Neural cell (in vitro differentiated cells): ENCODE results near the gene AZGP1. TPM values are rescaled to one million over a fixed set of nuclear protein-coding genes. Genes with fewer than 3 reads are reported as not detected.
"Not testable (repeated sequence)": the region's sequence is repeated elsewhere in the genome, so short reads cannot be mapped to it uniquely, and the experiment has no call there.

Source experiments
- H2AFZ ChIP-seq: fragments of 200-600, 300-800 bp; sonication (generic), shearing (Covaris generic); 2 replicates; pipeline ENCODE4 v1.6.0; 2014; ENCODE audit warnings: low read depth, mild to moderate bottlenecking, antibody characterized with exemption, low read length, moderate library complexity
- H3F3A ChIP-seq: fragments of 200-600 bp; shearing (Covaris generic); 2 replicates; pipeline ENCODE4 v1.6.1; 2016; ENCODE audit warnings: mild to moderate bottlenecking, moderate library complexity, mixed read lengths, antibody characterized with exemption, low read length; ENCODE audit not compliant: insufficient read depth, poor library complexity, severe bottlenecking
- H3K27ac ChIP-seq: fragments of 200-600, 300-800 bp; sonication (generic), shearing (Covaris generic); 2 replicates; pipeline ENCODE4 v1.5.1; 2014; ENCODE audit warnings: mild to moderate bottlenecking, low read length, moderate library complexity
- H3K27me3 ChIP-seq: fragments of 300-800, 200-600 bp; sonication (generic), shearing (Covaris generic); 2 replicates; pipeline ENCODE4 v1.6.0; 2014; ENCODE audit warnings: mild to moderate bottlenecking, low read depth, low read length, moderate library complexity; ENCODE audit not compliant: insufficient read depth
- H3K36me3 ChIP-seq: fragments of 300-800, 200-600 bp; sonication (generic), shearing (Covaris generic); 2 replicates; pipeline ENCODE4 v1.5.1; 2014; ENCODE audit warnings: mild to moderate bottlenecking, antibody characterized with exemption, low read length, moderate library complexity; ENCODE audit not compliant: insufficient read depth
- H3K4me2 ChIP-seq: fragments of 300-800, 200-600 bp; sonication (generic), shearing (Covaris generic); 2 replicates; pipeline ENCODE4 v1.6.0; 2014; ENCODE audit warnings: mild to moderate bottlenecking, low read length
- H3K4me3 ChIP-seq: fragments of 300-800, 200-600 bp; sonication (generic), shearing (Covaris generic); 2 replicates; pipeline ENCODE4 v1.5.1; 2014; ENCODE audit warnings: mild to moderate bottlenecking, low read length, moderate library complexity
- H3K79me2 ChIP-seq: fragments of 200-600 bp; shearing (Covaris generic); replicated peaks from 2 replicates; pipeline ENCODE4 v1.6.0; 2014; ENCODE audit warnings: mild to moderate bottlenecking, low read length, moderate library complexity; ENCODE audit not compliant: insufficient read depth
- H3K9ac ChIP-seq: fragments of 300-800, 200-600 bp; sonication (generic), shearing (Covaris generic); 2 replicates; pipeline ENCODE4 v1.6.1; 2016; ENCODE audit warnings: mild to moderate bottlenecking, low read length, mixed read lengths
- H3K9me2 ChIP-seq: fragments of 200-600 bp; shearing (Covaris generic); 2 replicates; pipeline ENCODE4 v1.6.1; 2016; ENCODE audit warnings: mild to moderate bottlenecking, low read length, mixed read lengths; ENCODE audit not compliant: insufficient read depth
- H3K9me3 ChIP-seq: fragments of 200-600, 300-800 bp; sonication (generic), shearing (Covaris generic); 2 replicates; pipeline ENCODE4 v1.6.1; 2016; ENCODE audit warnings: mild to moderate bottlenecking, mixed run types, low read length, moderate library complexity, mixed read lengths
- H4K20me1 ChIP-seq: fragments of 200-600 bp; shearing (Covaris generic); 2 replicates; pipeline ENCODE4 v1.6.1; 2016; ENCODE audit warnings: mild to moderate bottlenecking, mixed run types; ENCODE audit not compliant: insufficient read depth
- CTCF ChIP-seq: fragments of 450-650 bp; IDR thresholded peaks from 2 replicates; pipeline ENCODE4 v1.5.1; 2014; ENCODE audit warnings: antibody characterized with exemption, mild to moderate bottlenecking, moderate library complexity; ENCODE audit not compliant: poor library complexity, severe bottlenecking
- EP300 ChIP-seq: fragments of 450-650 bp; conservative IDR thresholded peaks from 2 replicates; pipeline ENCODE4 v1.6.1; 2014; ENCODE audit warnings: antibody characterized with exemption, mild to moderate bottlenecking, moderate library complexity; ENCODE audit not compliant: poor library complexity, severe bottlenecking
- EZH2 ChIP-seq: fragments of 200-600, 300-800 bp; shearing (Covaris generic), sonication (generic); IDR thresholded peaks from 2 replicates; pipeline ENCODE4 v1.6.1; 2014; ENCODE audit warnings: antibody characterized with exemption, low read length, borderline replicate concordance, mild to moderate bottlenecking; ENCODE audit not compliant: insufficient read depth, poor library complexity, severe bottlenecking
- MXI1 ChIP-seq: fragments of 450-650 bp; conservative IDR thresholded peaks from 2 replicates; pipeline ENCODE4 v1.6.1; 2014; ENCODE audit warnings: antibody characterized with exemption, mild to moderate bottlenecking; ENCODE audit not compliant: poor library complexity, severe bottlenecking
- POLR2AphosphoS5 ChIP-seq: IDR thresholded peaks from 2 replicates; pipeline ENCODE4 v1.6.1; 2012
- SMC3 ChIP-seq: fragments of 450-650 bp; conservative IDR thresholded peaks from 2 replicates; pipeline ENCODE4 v1.6.1; 2014; ENCODE audit warnings: antibody characterized with exemption, mild to moderate bottlenecking, moderate library complexity; ENCODE audit not compliant: poor library complexity
- TAF1 ChIP-seq: IDR thresholded peaks from 2 replicates; pipeline ENCODE4 v1.6.1; 2012; ENCODE audit warnings: low read depth
- polyA plus RNA-seq: library from polyadenylated mRNA; depleted of rRNA; stranded (reverse); fragments of >200 nt; gene quantifications from 2 replicates; pipeline ENCODE4 v1.2.3, GENCODE V29; 2014

The AZGP1 gene
- polyA plus RNA-seq, 1 donor from 2014 or later = not detected

- Histone ChIP-seq H3K4me2 (no peak overlapping the region), H2AFZ (no peak overlapping the region), H3K36me3 (no peaks in the 10 kb centered on the region), H3K79me2 (no peaks in the 10 kb centered on the region), H3K27ac (no peak overlapping the region), H3K27me3 (no peaks in the 10 kb centered on the region), H3F3A (no peaks in the 10 kb centered on the region), H3K9ac (no peak overlapping the region), H3K9me2 (no peaks in the 10 kb centered on the region), H4K20me1 (no peaks in the 10 kb centered on the region), H3K4me3 (no peak overlapping the region), H3K9me3 (no peaks in the 10 kb centered on the region)
- TF ChIP-seq SMC3 = no peak
- no peak for TF ChIP-seq MXI1
- TF ChIP-seq EZH2 = no peak
These were observed 12.0 kb upstream of the AZGP1 start for GRCh38 chr7:99987846-99988245.

- not testable (repeated sequence) for H3K9ac ChIP-seq, H3K27me3 ChIP-seq, H3K4me3 ChIP-seq, H3K27ac ChIP-seq, H2AFZ ChIP-seq, H3K79me2 ChIP-seq, H3K4me2 ChIP-seq, H4K20me1 ChIP-seq, H3K36me3 ChIP-seq, H3K9me3 ChIP-seq, H3K9me2 ChIP-seq, H3F3A ChIP-seq
These were observed 11.5 kb upstream of the AZGP1 start for GRCh38 chr7:99987306-99987705.

- Histone ChIP-seq H3F3A (no peaks in the 10 kb centered on the region), H3K27ac (no peak overlapping the region), H3K4me3 (no peak overlapping the region), H2AFZ (no peak overlapping the region), H3K9me2 (no peaks in the 10 kb centered on the region), H3K9me3 (no peaks in the 10 kb centered on the region), H3K9ac (no peak overlapping the region), H3K36me3 (no peaks in the 10 kb centered on the region), H3K4me2 (no peak overlapping the region), H4K20me1 (no peaks in the 10 kb centered on the region), H3K79me2 (no peaks in the 10 kb centered on the region), H3K27me3 (no peaks in the 10 kb centered on the region)
- TF ChIP-seq EP300 (no peak), MXI1 (no peak), POLR2AphosphoS5 (no peak), SMC3 (no peak), TAF1 (no peak), CTCF (no peak), EZH2 (no peak)
These were observed 8.8 kb upstream of the AZGP1 start for GRCh38 chr7:99984593-99984992.

GRCh38 chr7:99981066-99981465 lies 5.2 kb upstream of the AZGP1 start:
- H3K79me2 ChIP-seq, H3K9me2 ChIP-seq, H4K20me1 ChIP-seq, H3K4me2 ChIP-seq, H2AFZ ChIP-seq, H3K9me3 ChIP-seq, H3F3A ChIP-seq, H3K27ac ChIP-seq, H3K4me3 ChIP-seq, H3K36me3 ChIP-seq, H3K9ac ChIP-seq, H3K27me3 ChIP-seq: not testable (repeated sequence)

GRCh38 chr7:99980448-99980872 lies 4.6 kb upstream of the AZGP1 start:
- H3K9ac ChIP-seq, H3K4me2 ChIP-seq, H3K36me3 ChIP-seq, H3K27me3 ChIP-seq, H2AFZ ChIP-seq, H3K9me3 ChIP-seq, H3K27ac ChIP-seq, H3F3A ChIP-seq, H3K79me2 ChIP-seq, H3K9me2 ChIP-seq, H4K20me1 ChIP-seq, H3K4me3 ChIP-seq: not testable (repeated sequence)
